ENCODE measurements around the gene DPH5. TPM values are rescaled to one million over a fixed set of nuclear protein-coding genes. Genes with fewer than 3 reads are reported as not detected.

Gene DPH5
- total RNA-seq, 2 donors from 2014 or later = 20.1 to 32.4 TPM

- no peak for DNase-seq
- peaks cover 5% of the 10 kb centered on the region for H3K36me3 ChIP-seq
- H3K9ac ChIP-seq (ENCODE audit: low read depth in 2 of 2, low read length in 2 of 2) = no peak overlapping the region
- H3K27me3 ChIP-seq = no peaks in the 10 kb centered on the region
- intact Hi-C loops (cut with DNase I) = no loop called here
- TF ChIP-seq CTCF (IDR thresholded peaks at IDR 0.05) = no peak
- no peaks in the 10 kb centered on the region for H3K9me3 ChIP-seq
- no peak overlapping the region for H3K27ac ChIP-seq
- H3K4me1 ChIP-seq = no peaks in the 10 kb centered on the region
- no peak overlapping the region for H3K4me3 ChIP-seq
Observed at GRCh38 chr1:100972185-100972584, 53.4 kb downstream of the DPH5 start.

- intact Hi-C loops (cut with DNase I) = no loop called here
- no peak overlapping the region for H3K9ac ChIP-seq (ENCODE audit: low read depth in 2 of 2, low read length in 2 of 2)
- H3K4me1 ChIP-seq = no peaks in the 10 kb centered on the region
- H3K27ac ChIP-seq = no peak overlapping the region
- H3K27me3 ChIP-seq = no peaks in the 10 kb centered on the region
- H3K4me3 ChIP-seq = no peak overlapping the region
- TF ChIP-seq CTCF (IDR thresholded peaks at IDR 0.05) = no peak
- H3K36me3 ChIP-seq = peaks cover 2% of the 10 kb centered on the region
- DNase-seq = no peak
- H3K9me3 ChIP-seq = no peaks in the 10 kb centered on the region
Observed at GRCh38 chr1:100971021-100971420, 54.6 kb downstream of the DPH5 start.

- Histone ChIP-seq H3K9me3 (no peaks in the 10 kb centered on the region), H3K36me3 (no peaks in the 10 kb centered on the region), H3K27ac (no peak overlapping the region), H3K4me1 (no peaks in the 10 kb centered on the region), H3K27me3 (no peaks in the 10 kb centered on the region), H3K9ac (ENCODE audit: low read depth in 2 of 2, low read length in 2 of 2) (no peak overlapping the region), H3K4me3 (no peak overlapping the region)
- TF ChIP-seq CTCF (IDR thresholded peaks at IDR 0.05) = no peak
- no peak for DNase-seq
- intact Hi-C loops (cut with DNase I) = no loop called here
Observed at GRCh38 chr1:100969327-100969726, 56.3 kb downstream of the DPH5 start.

GRCh38 chr1:100968621-100969020 lies 57.0 kb downstream of the DPH5 start:
- H3K36me3 ChIP-seq = no peaks in the 10 kb centered on the region

GRCh38 chr1:100960098-100960497 lies 65.5 kb downstream of the DPH5 start:
- no peak overlapping the region for H3K9ac ChIP-seq (ENCODE audit: low read depth in 2 of 2, low read length in 2 of 2)
- H3K4me3 ChIP-seq = no peak overlapping the region
- no peaks in the 10 kb centered on the region for H3K4me1 ChIP-seq
- TF ChIP-seq CTCF (IDR thresholded peaks at IDR 0.05) = no peak
- H3K9me3 ChIP-seq = no peaks in the 10 kb centered on the region
- no peak for DNase-seq
- intact Hi-C loops (cut with DNase I) = no loop called here
- H3K36me3 ChIP-seq = no peaks in the 10 kb centered on the region
- no peak overlapping the region for H3K27ac ChIP-seq
- no peaks in the 10 kb centered on the region for H3K27me3 ChIP-seq

More at GRCh38 chr1:100968621-100969020, 57.0 kb downstream of the DPH5 start:
- TF ChIP-seq CTCF (IDR thresholded peaks at IDR 0.05) = no peak
- Histone ChIP-seq H3K9me3 (no peaks in the 10 kb centered on the region), H3K9ac (ENCODE audit: low read depth in 2 of 2, low read length in 2 of 2) (no peak overlapping the region), H3K4me1 (no peaks in the 10 kb centered on the region), H3K27ac (no peak overlapping the region), H3K27me3 (no peaks in the 10 kb centered on the region), H3K4me3 (no peak overlapping the region)
- intact Hi-C loops (cut with DNase I) = no loop called here
- no peak for DNase-seq

Data from colonic mucosa (tissue), 4 donors.